HepG2 (cell line): Measurements from ENCODE around the gene HDAC4. TPM values are rescaled to one million over a fixed set of nuclear protein-coding genes. Genes with fewer than 3 reads are reported as not detected.

ENCODE experiments used
- ATAC-seq: fragments of 200-7000 bp; cut with Tn5 transposase; 3 replicates; pipeline ENCODE4 v1.9.1; 2020; ENCODE audit warnings: mild to moderate bottlenecking, moderate library complexity
- BruUV-seq: library from RNA; stranded (reverse); fragments of 400-500 nt; replicated peaks from 2 replicates; lab custom pipeline; 2021; lab: Mats Ljungman, UMichigan
- CTCF ChIA-PET: fragments of 300-600 bp; formaldehyde crosslinking; extraction: SDS; loops from one replicate; lab custom pipeline; 2021; ENCODE audit warnings: low total read pairs, inconsistent platforms, low intra/inter-chr PET ratio; lab: Yijun Ruan, JAX
- POLR2A ChIA-PET: fragments of 350-600 bp; sonication (Branson Sonifier 250); formaldehyde crosslinking; loops from one replicate; lab custom pipeline; 2020; ENCODE audit warnings: antibody characterized with exemption, inconsistent platforms; lab: Yijun Ruan, JAX
- DNase-seq: peaks from one replicate; pipeline ENCODE4 v3.0.0-alpha.2; 2015; ENCODE audit warnings: low spot score
- FAIRE-seq: peaks from 3 replicates; lab custom pipeline; 2011; peaks lifted over from hg19 to GRCh38; lab: Jason Lieb, UNC
- H2AFZ ChIP-seq: one replicate; pipeline ENCODE4 v1.6.1; 2011; ENCODE audit warnings: low read length, inconsistent platforms
- H3K27ac ChIP-seq: fragments of 300-600 bp; 3 replicates; pipeline ENCODE4 v1.8.0; 2011; ENCODE audit warnings: mixed run types, mild to moderate bottlenecking, mixed read lengths, low read length, inconsistent platforms; ENCODE audit not compliant: insufficient read depth; ENCODE audit errors: extremely low read length
- H3K27me3 ChIP-seq, 2 experiments: fragments of 200-600 bp in 1 of 2; 2 replicates in 1 of 2; 3 replicates in 1 of 2; pipeline versions ENCODE4 v1.6.0 to v1.8.0; 2011; ENCODE audit warnings: low read length in 2 of 2, mild to moderate bottlenecking in 2 of 2, moderate library complexity in 2 of 2, inconsistent platforms in 1 of 2; ENCODE audit not compliant: insufficient read depth in 2 of 2, control insufficient read depth in 1 of 2
- H3K36me3 ChIP-seq, 2 experiments: fragments of 200-600 bp in 1 of 2; replicated peaks in 1 of 2; 2 replicates in 1 of 2; 3 replicates in 1 of 2; pipeline versions ENCODE4 v1.5.1 to v1.8.0; 2011; ENCODE audit warnings: low read length in 2 of 2, inconsistent platforms in 1 of 2; ENCODE audit not compliant: insufficient read depth in 2 of 2, control insufficient read depth in 1 of 2
- H3K4me1 ChIP-seq: 2 replicates; pipeline ENCODE4 v1.5.1; 2012; ENCODE audit warnings: low read length, inconsistent platforms; ENCODE audit not compliant: insufficient read depth
- H3K4me2 ChIP-seq: 2 replicates; pipeline ENCODE4 v1.6.0; 2011; ENCODE audit warnings: low read depth, low read length, inconsistent platforms
- H3K4me3 ChIP-seq, 3 experiments: fragments of 200-600 bp in 1 of 3; sonication (generic), shearing (Covaris generic) in 1 of 3; replicated peaks in 1 of 3; 2 replicates each; pipeline ENCODE4 v1.5.1; 2011 to 2016; ENCODE audit warnings: low read length in 3 of 3, inconsistent platforms in 2 of 3, low read depth in 2 of 3, mild to moderate bottlenecking in 2 of 3, control low read depth in 1 of 3, mixed read lengths in 1 of 3; ENCODE audit not compliant: insufficient read depth in 1 of 3
- H3K79me2 ChIP-seq: one replicate; pipeline ENCODE4 v1.6.1; 2011; ENCODE audit warnings: low read length, inconsistent platforms; ENCODE audit not compliant: insufficient read depth
- H3K9ac ChIP-seq: 2 replicates; pipeline ENCODE4 v1.6.0; 2011; ENCODE audit warnings: mild to moderate bottlenecking, low read depth, low read length, inconsistent platforms; ENCODE audit not compliant: insufficient read depth
- H3K9me3 ChIP-seq: 2 replicates; pipeline ENCODE4 v1.5.1; 2012; ENCODE audit warnings: mild to moderate bottlenecking, low read length
- H4K20me1 ChIP-seq: 2 replicates; pipeline ENCODE4 v1.6.0; 2011; ENCODE audit warnings: inconsistent platforms, mild to moderate bottlenecking, low read length, moderate library complexity; ENCODE audit not compliant: insufficient read depth
- ATF7 ChIP-seq, 2 experiments: fragments of 450-650 bp in 1 of 2; sonication (generic) in 1 of 2; formaldehyde crosslinking in 1 of 2; IDR thresholded peaks; 2 replicates each; pipeline versions ENCODE4 v1.4.0 to v1.6.1; 2016 to 2020; ENCODE audit warnings: antibody characterized with exemption in 1 of 2, mild to moderate bottlenecking in 1 of 2, missing genetic modification reagents in 1 of 2
- CENPBD1 ChIP-seq: sonication (generic); formaldehyde crosslinking; IDR thresholded peaks from 2 replicates; pipeline ENCODE4 v1.8.0; 2022; ENCODE audit warnings: missing genetic modification reagents, low read depth, mild to moderate bottlenecking, borderline replicate concordance
- ESRRA ChIP-seq: sonication (generic); formaldehyde crosslinking; IDR thresholded peaks from 2 replicates; pipeline ENCODE4 v1.5.1; 2020; ENCODE audit warnings: mild to moderate bottlenecking, low read depth, missing genetic modification reagents
- KLF15 ChIP-seq: sonication (generic); formaldehyde crosslinking; IDR thresholded peaks from 2 replicates; pipeline ENCODE4 v1.8.1; 2023; ENCODE audit warnings: borderline replicate concordance, mild to moderate bottlenecking, inconsistent platforms, missing genetic modification reagents, mixed read lengths
- NFKBIZ ChIP-seq: IDR thresholded peaks from 2 replicates; pipeline ENCODE4 v1.6.1; 2018; ENCODE audit warnings: missing genetic modification reagents, missing compliant biosample characterization
- PLSCR1 ChIP-seq: sonication (generic); formaldehyde crosslinking; IDR thresholded peaks from 2 replicates; pipeline ENCODE4 v1.5.0; 2020; ENCODE audit warnings: missing genetic modification reagents, mild to moderate bottlenecking, borderline replicate concordance
- POLR2AphosphoS5 ChIP-seq: IDR thresholded peaks from 2 replicates; pipeline ENCODE4 v1.6.1; 2012; ENCODE audit warnings: low read depth, low read length
- STAG1 ChIP-seq: sonication (generic); formaldehyde crosslinking; IDR thresholded peaks from 2 replicates; pipeline ENCODE4 v1.4.0; 2020; ENCODE audit warnings: missing genetic modification reagents
- THRA ChIP-seq: sonication (generic); formaldehyde crosslinking; IDR thresholded peaks from 2 replicates; pipeline ENCODE4 v1.4.0; 2020; ENCODE audit warnings: missing genetic modification reagents, borderline replicate concordance
- XBP1 ChIP-seq: sonication (generic); formaldehyde crosslinking; IDR thresholded peaks from 2 replicates; pipeline ENCODE4 v1.5.0; 2020; ENCODE audit warnings: missing genetic modification reagents
- ZMYM2 ChIP-seq: sonication (generic); formaldehyde crosslinking; IDR thresholded peaks from 2 replicates; pipeline ENCODE4 v1.8.0; 2022; ENCODE audit warnings: mild to moderate bottlenecking, missing genetic modification reagents
- ZNF124 ChIP-seq: sonication (generic); formaldehyde crosslinking; IDR thresholded peaks from 2 replicates; pipeline ENCODE4 v1.4.0; 2020; ENCODE audit warnings: missing genetic modification reagents
- ZNF253 ChIP-seq: sonication (generic); formaldehyde crosslinking; IDR thresholded peaks from 2 replicates; pipeline ENCODE4 v1.8.0; 2022; ENCODE audit warnings: mild to moderate bottlenecking, missing genetic modification reagents, borderline replicate concordance
- ZNF572 ChIP-seq: sonication (generic); formaldehyde crosslinking; IDR thresholded peaks from 2 replicates; pipeline ENCODE4 v1.5.1; 2020; ENCODE audit warnings: mild to moderate bottlenecking, missing genetic modification reagents
- ZNF780A ChIP-seq: sonication (generic); formaldehyde crosslinking; IDR thresholded peaks from 2 replicates; pipeline ENCODE4 v1.8.0; 2022; ENCODE audit warnings: mild to moderate bottlenecking, missing genetic modification reagents, moderate library complexity
- WGBS: methylation state at CpG from one replicate; pipeline ENCODE4 v1.1.6; 2017; ENCODE audit warnings: low lambda C conversion rate; 5-methylcytosine and 5-hydroxymethylcytosine counted together
- in situ Hi-C: cut with HindIII; loops from 2 replicates; pipeline ENCODE4 v1.10.0; 2017; ENCODE audit warnings: low pct_unique_long_range_greater_than_20kb; ENCODE audit not compliant: extremely low pct_ligation_motif_present
- intact Hi-C: fragments of 100-400 bp; cut with micrococcal nuclease; formaldehyde crosslinking; loops from one replicate; pipeline ENCODE4 v1.10.0; 2022; ENCODE audit not compliant: unreplicated experiment
- polyA plus RNA-seq, 8 experiments: library from polyadenylated mRNA; depleted of rRNA in 3 of 8; stranded (reverse) in 7 of 8; unstranded in 1 of 8; fragments of >200 nt; fragmentation: Illumina TruSeq in 4 of 8; extraction: Trizol in 4 of 8; gene quantifications; 2 replicates each; pipeline versions ENCODE4 v1.2.1 to v1.2.3, GENCODE V29; 2011 to 2016; ENCODE audit warnings: low read depth in 4 of 8, missing spikeins in 1 of 8, mixed read lengths in 1 of 8; ENCODE audit not compliant: insufficient read depth in 1 of 8
- total RNA-seq, 5 experiments: library from RNA; depleted of rRNA; stranded (reverse); fragments of >200 nt; fragmentation: Illumina TruSeq; extraction: Trizol; gene quantifications; 2 replicates each; pipeline ENCODE4 v1.2.3, GENCODE V29; 2016; ENCODE audit warnings: low read depth in 1 of 5
- TF ChIP-seq, protein P1 (sequence below): sonication (generic); formaldehyde crosslinking; IDR thresholded peaks from 2 replicates; pipeline ENCODE4 v1.5.0; 2020; ENCODE audit warnings: mild to moderate bottlenecking, missing genetic modification reagents
- TF ChIP-seq, protein P2 (sequence below): sonication (generic); formaldehyde crosslinking; conservative IDR thresholded peaks from 2 replicates; pipeline ENCODE4 v1.5.0; 2020; ENCODE audit warnings: missing genetic modification reagents

Gene HDAC4
- total and polyA plus RNA-seq, 2 of the 13 experiments (the other 11 are each of a cell fraction or from before 2014, with no cell fraction given), result 10.1 to 11.5 TPM

GRCh38 chr2:239305771-239306170 is 95.0 kb downstream of the HDAC4 start (continued):
- TF ChIP-seq, protein P1, sequence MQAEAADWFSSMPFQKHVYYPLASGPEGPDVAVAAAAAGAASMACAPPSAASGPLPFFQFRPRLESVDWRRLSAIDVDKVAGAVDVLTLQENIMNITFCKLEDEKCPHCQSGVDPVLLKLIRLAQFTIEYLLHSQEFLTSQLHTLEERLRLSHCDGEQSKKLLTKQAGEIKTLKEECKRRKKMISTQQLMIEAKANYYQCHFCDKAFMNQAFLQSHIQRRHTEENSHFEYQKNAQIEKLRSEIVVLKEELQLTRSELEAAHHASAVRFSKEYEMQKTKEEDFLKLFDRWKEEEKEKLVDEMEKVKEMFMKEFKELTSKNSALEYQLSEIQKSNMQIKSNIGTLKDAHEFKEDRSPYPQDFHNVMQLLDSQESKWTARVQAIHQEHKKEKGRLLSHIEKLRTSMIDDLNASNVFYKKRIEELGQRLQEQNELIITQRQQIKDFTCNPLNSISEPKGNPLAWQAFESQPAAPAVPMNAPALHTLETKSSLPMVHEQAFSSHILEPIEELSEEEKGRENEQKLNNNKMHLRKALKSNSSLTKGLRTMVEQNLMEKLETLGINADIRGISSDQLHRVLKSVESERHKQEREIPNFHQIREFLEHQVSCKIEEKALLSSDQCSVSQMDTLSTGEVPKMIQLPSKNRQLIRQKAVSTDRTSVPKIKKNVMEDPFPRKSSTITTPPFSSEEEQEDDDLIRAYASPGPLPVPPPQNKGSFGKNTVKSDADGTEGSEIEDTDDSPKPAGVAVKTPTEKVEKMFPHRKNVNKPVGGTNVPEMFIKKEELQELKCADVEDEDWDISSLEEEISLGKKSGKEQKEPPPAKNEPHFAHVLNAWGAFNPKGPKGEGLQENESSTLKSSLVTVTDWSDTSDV (CRISPR knock-in tag), result no peak
- TF ChIP-seq STAG1 (CRISPR knock-in tag) (no peak), KLF15 (CRISPR knock-in tag) (no peak), ZNF572 (CRISPR knock-in tag) (no peak), THRA (CRISPR knock-in tag) (no peak)

- no peaks in the 10 kb centered on the region for H3K27me3 ChIP-seq
- WGBS, result 96% methylated on average over 9 of the region's 11 CpGs
- ChIA-PET POLR2A (no interaction called here), CTCF (no interaction called here)
- no peak for ATAC-seq
- no peak overlapping the region for H3K4me3 ChIP-seq
- H3K9ac ChIP-seq, result no peak overlapping the region; the same call in 1 of the 2 replicates
- H3K27ac ChIP-seq, result no peak overlapping the region
- peaks cover 21% of the 10 kb centered on the region for H3K79me2 ChIP-seq
- H3K9me3 ChIP-seq, result no peaks in the 10 kb centered on the region
- peaks cover 7% of the 10 kb centered on the region for H3K4me1 ChIP-seq
- no peaks in the 10 kb centered on the region for H3K36me3 ChIP-seq
- no TSS peak for BruUV-seq
- no peak overlapping the region for H2AFZ ChIP-seq
- in situ Hi-C loops (no loop called here), intact Hi-C loops (no loop called here)
- H4K20me1 ChIP-seq, result peaks cover 51% of the 10 kb centered on the region; the same call in 1 of the 2 replicates
- no peak for DNase-seq
- no peak for TF ChIP-seq POLR2AphosphoS5
- no peak for TF ChIP-seq CENPBD1
- TF ChIP-seq ZNF780A (CRISPR knock-in tag), result no peak
- no peak for TF ChIP-seq XBP1 (CRISPR knock-in tag)
- no peak for TF ChIP-seq NFKBIZ
- no peak for TF ChIP-seq ESRRA (CRISPR knock-in tag)
- TF ChIP-seq PLSCR1 (CRISPR knock-in tag), result no peak
- no peak for TF ChIP-seq ZMYM2
- TF ChIP-seq ATF7 (IDR thresholded peaks at IDR 0.05), result no peak
- TF ChIP-seq ATF7 (CRISPR knock-in tag; IDR thresholded peaks at IDR 0.05), result no peak
- TF ChIP-seq ZNF253, result no peak
- no peak for TF ChIP-seq ZNF124
- TF ChIP-seq, protein P2, sequence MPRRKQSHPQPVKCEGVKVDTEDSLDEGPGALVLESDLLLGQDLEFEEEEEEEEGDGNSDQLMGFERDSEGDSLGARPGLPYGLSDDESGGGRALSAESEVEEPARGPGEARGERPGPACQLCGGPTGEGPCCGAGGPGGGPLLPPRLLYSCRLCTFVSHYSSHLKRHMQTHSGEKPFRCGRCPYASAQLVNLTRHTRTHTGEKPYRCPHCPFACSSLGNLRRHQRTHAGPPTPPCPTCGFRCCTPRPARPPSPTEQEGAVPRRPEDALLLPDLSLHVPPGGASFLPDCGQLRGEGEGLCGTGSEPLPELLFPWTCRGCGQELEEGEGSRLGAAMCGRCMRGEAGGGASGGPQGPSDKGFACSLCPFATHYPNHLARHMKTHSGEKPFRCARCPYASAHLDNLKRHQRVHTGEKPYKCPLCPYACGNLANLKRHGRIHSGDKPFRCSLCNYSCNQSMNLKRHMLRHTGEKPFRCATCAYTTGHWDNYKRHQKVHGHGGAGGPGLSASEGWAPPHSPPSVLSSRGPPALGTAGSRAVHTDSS (CRISPR knock-in tag), result no peak
- H3K4me2 ChIP-seq, result no peak overlapping the region
- no peak for FAIRE-seq
These were observed 95.6 kb downstream of the HDAC4 start for GRCh38 chr2:239305222-239305575.
